GM10248 (cell line): ENCODE results near the gene PWWP2B.

Experiments
- CTCF ChIA-PET: fragments of 300-600 bp; sonication (Branson Sonifier 250); formaldehyde crosslinking; extraction: SDS; loops from one replicate; lab custom pipeline; 2021; ENCODE audit warnings: antibody characterized with exemption; lab: Yijun Ruan, JAX
- POLR2A ChIA-PET: fragments of 350-650 bp; sonication (Branson Sonifier 250); formaldehyde crosslinking; extraction: SDS; loops from one replicate; lab custom pipeline; 2020; ENCODE audit warnings: antibody characterized with exemption; lab: Yijun Ruan, JAX
- DNase-seq: peaks from one replicate; pipeline ENCODE4 v3.0.0; 2012; ENCODE audit errors: extremely low spot score
- TF ChIP-seq, protein P1 (sequence below): IDR thresholded peaks from 2 replicates; pipeline ENCODE4 v1.5.1; 2012; ENCODE audit warnings: mild to moderate bottlenecking, low read depth; ENCODE audit errors: extremely low read depth, missing control alignments, control extremely low read depth

PWWP2B gene

DNA sequence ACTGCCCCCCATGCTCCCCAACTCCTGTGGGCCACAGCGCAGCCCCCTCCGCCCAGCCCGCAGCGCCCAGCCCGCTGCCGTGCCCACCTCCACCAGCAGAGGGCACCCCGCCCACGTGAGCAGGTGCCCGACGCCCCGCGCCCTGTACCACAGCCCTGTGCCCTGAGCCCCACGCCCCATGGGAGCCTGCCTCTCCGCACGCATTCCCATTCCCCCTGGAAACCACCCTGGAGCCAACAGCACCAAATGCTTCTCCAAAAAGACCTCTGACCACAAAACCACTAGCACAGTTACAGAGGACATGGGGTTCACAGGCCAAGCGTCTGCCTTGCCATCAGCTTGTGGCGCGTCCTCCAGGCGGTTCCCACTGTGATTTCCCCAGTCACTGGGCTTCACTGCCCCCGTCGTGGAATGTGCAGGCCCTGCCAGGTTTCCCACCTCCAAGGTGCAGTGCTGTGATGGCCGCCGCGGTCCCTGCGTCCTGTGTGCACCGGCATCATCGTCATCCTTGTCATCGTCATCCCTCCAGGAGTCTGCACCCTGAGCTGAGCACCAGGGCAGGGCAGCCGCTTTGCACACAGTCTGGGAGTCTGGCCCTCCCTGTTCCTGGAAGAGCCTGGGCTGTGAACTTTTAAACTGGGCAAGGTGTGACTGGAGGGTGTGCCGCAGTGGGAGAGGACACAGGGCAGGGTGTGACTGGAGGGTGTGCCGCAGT lies 61.7 kb downstream of the PWWP2B start:
- ChIA-PET CTCF (interaction anchor here (0.7 to 5.3 kb wide), 10 partner anchors 18 to 333 kb away, joined by 3 to 35 read pairs (median 4); no protein-coding TSS in a partner anchor), POLR2A (no interaction called here)
- DNase-seq, result peak; percentile 84
- TF ChIP-seq, protein P1, sequence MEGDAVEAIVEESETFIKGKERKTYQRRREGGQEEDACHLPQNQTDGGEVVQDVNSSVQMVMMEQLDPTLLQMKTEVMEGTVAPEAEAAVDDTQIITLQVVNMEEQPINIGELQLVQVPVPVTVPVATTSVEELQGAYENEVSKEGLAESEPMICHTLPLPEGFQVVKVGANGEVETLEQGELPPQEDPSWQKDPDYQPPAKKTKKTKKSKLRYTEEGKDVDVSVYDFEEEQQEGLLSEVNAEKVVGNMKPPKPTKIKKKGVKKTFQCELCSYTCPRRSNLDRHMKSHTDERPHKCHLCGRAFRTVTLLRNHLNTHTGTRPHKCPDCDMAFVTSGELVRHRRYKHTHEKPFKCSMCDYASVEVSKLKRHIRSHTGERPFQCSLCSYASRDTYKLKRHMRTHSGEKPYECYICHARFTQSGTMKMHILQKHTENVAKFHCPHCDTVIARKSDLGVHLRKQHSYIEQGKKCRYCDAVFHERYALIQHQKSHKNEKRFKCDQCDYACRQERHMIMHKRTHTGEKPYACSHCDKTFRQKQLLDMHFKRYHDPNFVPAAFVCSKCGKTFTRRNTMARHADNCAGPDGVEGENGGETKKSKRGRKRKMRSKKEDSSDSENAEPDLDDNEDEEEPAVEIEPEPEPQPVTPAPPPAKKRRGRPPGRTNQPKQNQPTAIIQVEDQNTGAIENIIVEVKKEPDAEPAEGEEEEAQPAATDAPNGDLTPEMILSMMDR, result peak; percentile 96

DNA sequence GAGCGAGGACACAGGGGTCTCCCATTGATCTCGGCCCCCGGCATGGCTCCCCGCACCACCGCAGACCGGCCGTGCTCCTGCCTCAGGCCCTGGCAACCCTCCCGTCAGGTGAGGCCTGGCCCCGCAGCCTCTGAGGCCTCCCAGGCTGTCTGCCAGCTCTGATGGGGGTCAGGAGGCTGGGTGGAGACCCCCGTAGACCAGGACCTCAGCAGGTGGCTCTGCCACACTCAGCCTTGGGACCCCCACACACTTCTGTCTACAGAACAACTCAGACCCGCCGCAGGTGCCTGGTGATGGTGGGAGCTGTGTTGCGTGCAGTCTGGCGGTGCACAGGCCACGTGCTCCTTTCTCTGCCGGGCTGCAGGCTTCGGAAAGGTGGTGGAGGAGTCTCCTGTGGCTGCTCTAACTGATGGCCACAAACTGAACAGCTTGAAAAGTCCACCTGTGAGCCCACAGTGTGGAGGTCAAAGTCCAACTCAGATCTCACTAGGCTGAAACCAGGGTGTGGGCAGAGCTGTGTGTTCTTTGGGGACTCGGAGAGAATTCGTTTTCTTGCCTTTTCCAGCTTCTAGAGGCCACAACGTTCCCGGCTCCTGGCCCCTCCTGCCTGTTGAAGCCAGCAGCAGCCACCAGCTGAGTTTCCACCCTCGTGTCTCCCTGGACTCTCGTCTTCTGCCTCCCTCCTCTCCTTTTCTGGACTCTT lies 62.5 kb downstream of the PWWP2B start:
- TF ChIP-seq, protein P1, result no peak
- DNase-seq, result peak; percentile 32
- POLR2A ChIA-PET, result no interaction called here
- CTCF ChIA-PET, result interaction anchor here (0.7 to 5.3 kb wide), 11 partner anchors 11 to 333 kb away, joined by 3 to 35 read pairs (median 4); no protein-coding TSS in a partner anchor

DNA sequence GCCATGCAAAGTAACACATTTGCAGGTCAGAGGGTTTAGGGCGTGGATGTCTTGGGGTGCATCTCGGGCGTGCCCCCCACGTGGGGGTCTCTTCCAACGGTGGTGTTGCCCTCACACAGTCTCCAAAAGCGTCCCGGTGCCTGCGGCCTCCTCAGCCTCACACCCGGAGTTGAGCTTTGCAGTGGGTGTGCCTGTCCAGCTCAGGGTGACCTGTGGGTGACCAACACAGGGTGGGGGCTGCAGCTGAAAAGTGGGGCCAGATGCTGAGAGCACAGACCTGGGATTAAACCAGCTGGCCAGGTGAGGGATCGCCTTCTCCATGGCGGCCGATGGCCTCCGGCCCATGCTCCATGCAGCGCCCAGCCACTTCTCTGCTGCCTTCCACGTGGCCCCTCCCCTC lies 63.1 kb downstream of the PWWP2B start:
- CTCF ChIA-PET, result interaction anchor here (1.0 to 5.3 kb wide), 8 partner anchors 11 to 334 kb away, joined by 3 to 35 read pairs (median 6); no protein-coding TSS in a partner anchor
- TF ChIP-seq, protein P1, result no peak
- POLR2A ChIA-PET, result no interaction called here
- no peak for DNase-seq

DNA sequence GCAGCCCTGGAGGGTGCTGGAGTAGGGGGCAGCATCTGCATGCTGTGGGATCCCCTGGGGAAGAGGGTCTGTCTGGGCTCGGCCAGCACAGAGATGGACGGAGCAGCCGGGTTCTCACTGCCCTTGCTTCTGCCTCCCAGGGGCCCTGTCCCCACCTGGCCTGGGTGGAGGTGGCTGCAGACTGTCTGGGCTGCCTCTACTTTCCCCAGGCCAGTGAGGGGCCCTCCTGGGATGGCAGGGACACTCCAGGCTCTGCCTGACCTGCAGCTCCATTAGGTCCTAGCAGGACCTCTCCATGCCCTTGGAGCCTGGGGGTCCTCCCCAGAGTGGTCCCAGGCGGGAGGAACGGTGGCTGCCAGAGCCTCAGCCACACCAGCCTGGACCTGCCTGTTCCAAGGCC lies 63.7 kb downstream of the PWWP2B start:
- TF ChIP-seq, protein P1, result no peak
- POLR2A ChIA-PET, result no interaction called here
- CTCF ChIA-PET, result interaction anchor here (1.5 to 5.3 kb wide), 4 partner anchors 10 to 181 kb away, joined by 4 to 35 read pairs (median 14); no protein-coding TSS in a partner anchor
- DNase-seq, result no peak

DNA sequence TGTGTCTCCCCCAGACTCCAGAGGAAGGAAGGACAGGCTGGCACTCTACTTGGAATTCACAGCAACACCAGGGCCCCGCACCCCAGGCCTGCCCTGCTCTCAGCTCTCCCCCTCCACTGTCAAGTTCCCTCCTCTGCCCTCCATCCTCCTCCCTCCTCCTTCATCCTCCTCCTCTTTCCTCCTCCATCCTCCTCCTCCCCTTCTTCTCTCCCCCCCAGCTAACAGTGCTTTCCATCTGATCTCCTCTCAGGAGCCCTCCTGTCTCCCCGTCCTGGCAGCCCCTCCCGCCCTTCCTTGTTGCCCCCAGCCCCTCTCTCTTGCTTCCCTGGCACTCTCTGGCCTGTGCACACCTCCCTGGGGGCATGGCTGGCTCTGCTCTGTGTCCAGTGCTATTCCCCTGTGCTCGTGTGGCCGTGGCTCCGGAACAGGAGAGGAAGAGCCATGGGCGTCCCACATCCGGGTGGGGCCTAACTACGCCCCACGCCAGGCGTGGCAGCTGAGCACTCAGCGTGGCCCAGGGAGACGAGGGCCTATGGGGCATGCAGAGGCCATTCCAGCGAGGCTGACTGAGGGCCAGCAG lies 64.2 kb downstream of the PWWP2B start:
- ChIA-PET CTCF (interaction anchor here (0.8 to 5.3 kb wide), 4 partner anchors 10 to 178 kb away, joined by 3 to 35 read pairs (median 10); no protein-coding TSS in a partner anchor), POLR2A (no interaction called here)
- TF ChIP-seq, protein P1, result no peak

DNA sequence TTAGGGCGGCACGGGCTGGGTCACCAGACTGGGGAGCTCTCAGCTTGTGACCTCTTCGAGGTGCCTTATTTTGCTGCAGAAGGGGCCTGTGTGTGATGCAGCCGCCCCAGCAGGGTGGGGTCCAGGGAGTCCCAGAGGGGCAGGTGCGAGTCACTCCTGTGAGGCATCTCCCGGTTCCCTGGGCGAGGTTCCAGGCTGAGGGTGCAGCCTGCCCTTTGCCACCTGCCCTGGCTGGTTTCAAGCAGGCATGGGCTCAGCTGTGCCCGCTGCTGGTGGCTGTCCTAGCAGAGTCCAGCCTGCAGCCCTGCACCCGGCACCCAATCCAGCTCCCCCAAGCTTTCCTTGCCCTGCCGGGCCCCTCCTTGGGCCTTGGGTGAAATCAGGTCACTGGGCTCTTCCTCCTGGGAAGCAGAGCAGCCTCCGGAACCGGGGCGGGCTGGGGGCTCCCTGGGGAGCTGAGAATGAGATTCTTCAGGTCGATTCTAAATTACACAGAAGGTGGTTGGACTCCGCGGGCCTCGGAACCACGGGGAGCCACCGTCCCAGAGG lies 64.8 kb downstream of the PWWP2B start:
- POLR2A ChIA-PET, result no interaction called here
- CTCF ChIA-PET, result interaction anchor here (0.8 to 5.3 kb wide), 3 partner anchors 8 to 173 kb away, joined by 3 to 35 read pairs (median 3); no protein-coding TSS in a partner anchor
- DNase-seq, result no peak
- TF ChIP-seq, protein P1, result no peak

More for the DNA sequence above, 64.2 kb downstream of the PWWP2B start:
- DNase-seq, result no peak
